HuH-7.5 (cell line): Measurements from ENCODE around the gene NUDT14.

ENCODE experiments used
- DNase-seq: peaks from one replicate; pipeline ENCODE4 v3.0.0; 2011; ENCODE audit warnings: low spot score

Gene NUDT14

GRCh38 chr14:105198588-105198987 lies 17.5 kb upstream of the NUDT14 start:
- no peak for DNase-seq

GRCh38 chr14:105197211-105197641 lies 16.1 kb upstream of the NUDT14 start:
- DNase-seq, result no peak

DNA sequence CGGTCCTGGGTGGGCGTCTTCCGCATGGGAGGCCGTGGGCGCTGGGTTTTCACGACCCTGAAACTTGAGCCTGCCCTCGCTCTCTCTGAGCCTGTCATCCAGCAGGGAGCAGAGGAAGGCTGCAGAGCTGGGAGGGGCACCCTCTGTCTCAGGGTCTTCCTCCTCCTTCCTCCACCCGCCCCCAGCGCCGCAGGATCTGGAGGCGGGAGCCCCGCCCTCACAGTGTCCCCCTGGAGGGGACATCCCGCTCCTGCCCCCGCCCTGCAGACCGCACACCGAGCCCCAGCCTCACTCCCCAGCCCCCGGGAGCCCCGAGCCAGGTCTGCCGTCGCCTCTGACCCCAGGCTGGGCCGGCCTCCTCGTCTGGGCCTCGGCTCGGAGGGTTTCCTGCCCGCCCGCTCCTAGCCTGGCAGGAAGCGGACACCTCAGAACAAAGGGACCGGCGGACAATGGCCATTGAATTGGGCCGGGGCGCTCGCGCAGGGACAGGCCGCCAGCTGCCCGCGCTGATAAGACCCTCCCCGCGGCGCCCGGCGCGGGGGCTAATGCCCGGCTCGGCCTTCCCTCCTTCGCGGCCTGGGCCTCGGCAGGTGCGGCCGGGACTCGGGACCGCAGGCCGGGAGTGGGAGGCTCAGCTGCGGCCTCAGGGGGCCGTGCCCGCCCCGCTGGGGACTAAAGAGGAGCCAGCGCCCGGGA lies 15.3 kb upstream of the NUDT14 start:
- DNase-seq, result no peak

GRCh38 chr14:105195522-105196264 lies 14.6 kb upstream of the NUDT14 start:
- no peak for DNase-seq

DNA sequence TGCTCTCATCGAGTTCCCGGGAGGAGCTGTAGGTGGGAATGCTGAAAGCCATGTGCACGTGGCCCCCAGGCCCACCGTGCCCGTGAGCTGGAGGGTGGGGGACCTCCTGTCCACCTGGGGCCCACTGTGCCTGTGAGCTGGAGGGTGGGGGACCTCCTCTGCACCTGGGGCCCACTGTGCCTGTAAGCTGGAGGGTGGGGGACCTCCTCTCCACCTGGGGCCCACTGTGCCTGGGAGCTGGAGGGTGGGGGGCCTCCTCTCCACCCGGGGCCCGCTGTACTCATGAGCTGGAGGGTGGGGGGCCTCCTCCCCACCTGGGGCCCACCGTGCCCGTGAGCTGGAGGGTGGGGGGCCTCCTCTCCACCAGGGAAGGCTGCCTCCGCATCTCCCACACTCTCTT lies 13.9 kb upstream of the NUDT14 start:
- no peak for DNase-seq

DNA sequence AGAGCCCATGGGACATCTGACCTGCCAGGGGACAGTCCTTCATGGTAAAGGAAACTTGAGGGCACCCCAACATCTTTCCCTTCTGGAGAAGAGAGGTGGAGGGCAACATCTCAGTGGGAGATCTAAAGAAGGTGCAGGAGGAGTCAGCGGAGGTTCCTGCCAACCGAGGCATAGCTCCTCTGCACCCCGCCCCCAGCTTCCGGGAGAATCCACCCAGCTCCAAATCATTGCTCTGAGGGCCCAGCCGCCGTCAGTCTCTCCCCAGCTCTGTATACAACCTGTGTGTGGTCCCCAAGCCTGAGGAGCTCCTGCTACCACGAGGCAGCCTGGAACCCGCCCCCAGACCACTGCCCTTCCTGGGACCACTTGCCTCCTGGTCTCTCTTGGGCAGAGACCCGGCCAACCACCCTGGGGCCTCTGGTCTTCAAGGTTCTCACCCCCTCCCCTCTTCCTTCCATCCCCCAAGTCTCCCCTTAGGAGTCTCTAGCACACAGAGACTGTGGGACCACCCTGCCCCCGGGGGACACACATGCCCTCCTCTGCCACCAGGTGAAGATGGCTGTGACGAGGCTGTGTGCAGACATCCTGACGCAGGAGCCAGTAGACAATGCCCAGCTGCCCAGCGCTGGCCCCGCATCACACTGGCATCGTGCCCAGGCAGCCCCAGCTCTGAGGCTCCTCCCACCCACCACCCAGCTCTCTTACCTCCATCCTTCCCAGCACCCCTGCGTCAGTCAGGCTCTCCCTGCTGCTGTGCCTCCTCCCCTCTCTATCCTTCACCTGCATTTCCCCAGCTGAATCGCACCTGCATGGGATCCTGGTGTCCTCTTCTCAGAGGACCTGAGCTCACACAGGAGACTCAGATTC lies 13.0 kb upstream of the NUDT14 start:
- no peak for DNase-seq

- no peak for DNase-seq
These were observed 12.0 kb upstream of the NUDT14 start for GRCh38 chr14:105192866-105193731.

DNA sequence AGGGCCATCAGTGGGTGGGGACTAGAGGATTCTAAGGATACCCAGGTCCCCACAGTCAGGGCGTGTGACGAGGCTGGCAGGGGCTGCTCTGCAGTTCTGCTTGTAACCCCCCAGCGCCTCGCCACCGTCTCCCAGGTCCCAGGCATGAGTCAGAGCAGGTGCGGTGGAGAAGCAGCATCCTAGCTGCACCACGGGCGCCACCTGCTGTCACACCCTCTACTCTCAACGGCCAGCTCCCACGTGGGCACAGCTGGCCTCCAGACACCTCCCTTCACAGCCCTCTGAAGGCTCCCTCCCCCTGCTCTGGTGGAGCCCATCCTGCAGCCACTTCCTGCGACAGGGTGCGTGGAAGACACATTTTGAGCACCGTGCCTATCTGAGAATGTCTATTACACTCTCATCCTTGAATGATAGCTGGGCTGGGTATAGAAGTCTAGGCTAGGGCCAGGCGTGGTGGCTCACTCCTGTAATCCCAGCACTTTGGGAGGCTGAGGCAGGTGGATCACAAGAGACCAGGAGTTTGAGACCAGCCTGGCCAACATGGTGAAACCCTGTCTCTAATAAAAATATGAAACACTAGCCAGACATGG lies 6.9 kb upstream of the NUDT14 start:
- DNase-seq, result no peak

DNA sequence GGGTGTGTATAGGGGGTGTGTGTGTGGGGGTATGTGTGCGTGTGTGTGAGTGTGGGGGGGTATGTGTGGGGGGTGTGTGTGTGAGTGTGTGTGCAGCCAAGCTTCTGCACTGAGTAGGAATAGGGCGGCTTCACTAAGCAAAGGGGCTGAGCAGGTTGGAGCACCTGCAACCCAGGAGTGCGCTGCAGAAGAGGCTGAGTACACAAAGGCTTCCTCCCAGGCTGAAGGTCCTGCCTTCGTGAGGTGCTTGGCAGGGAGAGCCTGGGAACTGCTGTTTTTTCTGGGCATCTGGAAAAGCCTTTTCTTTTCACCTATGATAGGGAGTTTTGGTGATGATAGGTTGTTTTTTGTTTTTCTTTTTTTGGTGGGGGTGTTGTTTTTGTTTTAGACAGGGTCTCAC lies 6.0 kb upstream of the NUDT14 start:
- DNase-seq, result no peak

DNA sequence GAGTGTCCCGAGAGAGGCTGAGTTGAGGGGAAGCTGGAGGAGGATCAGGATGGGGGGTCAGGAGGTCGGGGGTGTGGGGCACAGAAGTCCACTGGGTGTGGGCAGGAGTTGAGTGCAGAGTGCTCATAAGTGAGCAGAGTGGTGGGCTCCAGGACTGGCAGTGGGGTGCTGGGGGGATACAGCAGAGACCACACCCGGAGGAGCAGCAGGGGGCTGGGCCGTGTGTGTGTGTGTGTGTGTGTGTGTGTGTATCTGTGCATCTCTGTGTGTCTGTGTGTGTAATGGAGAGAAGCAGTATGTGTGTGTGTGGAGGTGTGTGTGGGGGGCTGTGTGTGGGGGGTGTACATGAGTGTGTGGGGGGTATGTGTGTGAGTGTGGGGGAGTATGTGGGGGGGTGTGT lies 4.9 kb upstream of the NUDT14 start:
- DNase-seq, result no peak

GRCh38 chr14:105185001-105185400 lies 3.9 kb upstream of the NUDT14 start:
- DNase-seq, result no peak

GRCh38 chr14:105184461-105184860 lies 3.3 kb upstream of the NUDT14 start:
- no peak for DNase-seq

DNA sequence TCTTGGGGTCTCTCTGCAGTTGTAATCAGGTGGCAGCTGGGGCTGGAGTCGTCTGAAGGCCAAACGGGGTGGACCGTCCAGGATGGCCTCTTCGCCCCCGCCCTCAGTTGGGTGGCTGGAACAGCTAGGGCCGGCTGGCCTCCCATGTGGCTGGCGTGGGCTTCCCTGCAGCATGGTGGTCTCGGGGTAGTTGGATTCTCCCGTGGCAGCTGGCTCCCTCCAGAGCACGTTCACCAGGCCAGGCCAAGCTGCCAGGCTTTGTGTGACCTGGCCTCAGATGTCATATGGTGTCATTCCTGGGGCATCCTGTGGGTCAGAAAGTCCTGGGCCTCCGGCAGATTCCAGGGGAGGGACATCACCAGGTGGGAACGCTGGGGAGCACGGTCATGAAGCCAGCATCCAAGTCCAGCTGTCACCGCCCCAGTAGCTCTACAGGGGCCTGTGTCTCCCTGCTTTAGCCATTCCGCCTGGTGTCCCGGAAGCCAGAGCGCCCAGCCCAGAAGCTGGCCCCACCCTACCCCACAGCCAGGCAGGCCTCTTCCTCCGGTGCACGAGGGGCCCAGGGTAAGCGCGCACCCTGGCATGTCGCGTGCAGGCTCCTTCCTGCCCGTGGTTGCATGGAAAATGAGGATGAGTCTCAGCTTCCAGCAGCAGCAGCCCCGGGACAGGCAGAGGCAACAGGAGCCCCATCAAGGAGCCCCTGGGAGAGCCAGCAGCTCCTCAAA lies 1.3 kb upstream of the NUDT14 start:
- no peak for DNase-seq

GRCh38 chr14:105181549-105182295 lies 610 bp upstream of the NUDT14 start:
- no peak for DNase-seq

GRCh38 chr14:105179191-105179590 lies 1.9 kb downstream of the NUDT14 start:
- DNase-seq, result no peak

GRCh38 chr14:105178868-105179140 lies 2.3 kb downstream of the NUDT14 start:
- no peak for DNase-seq

DNA sequence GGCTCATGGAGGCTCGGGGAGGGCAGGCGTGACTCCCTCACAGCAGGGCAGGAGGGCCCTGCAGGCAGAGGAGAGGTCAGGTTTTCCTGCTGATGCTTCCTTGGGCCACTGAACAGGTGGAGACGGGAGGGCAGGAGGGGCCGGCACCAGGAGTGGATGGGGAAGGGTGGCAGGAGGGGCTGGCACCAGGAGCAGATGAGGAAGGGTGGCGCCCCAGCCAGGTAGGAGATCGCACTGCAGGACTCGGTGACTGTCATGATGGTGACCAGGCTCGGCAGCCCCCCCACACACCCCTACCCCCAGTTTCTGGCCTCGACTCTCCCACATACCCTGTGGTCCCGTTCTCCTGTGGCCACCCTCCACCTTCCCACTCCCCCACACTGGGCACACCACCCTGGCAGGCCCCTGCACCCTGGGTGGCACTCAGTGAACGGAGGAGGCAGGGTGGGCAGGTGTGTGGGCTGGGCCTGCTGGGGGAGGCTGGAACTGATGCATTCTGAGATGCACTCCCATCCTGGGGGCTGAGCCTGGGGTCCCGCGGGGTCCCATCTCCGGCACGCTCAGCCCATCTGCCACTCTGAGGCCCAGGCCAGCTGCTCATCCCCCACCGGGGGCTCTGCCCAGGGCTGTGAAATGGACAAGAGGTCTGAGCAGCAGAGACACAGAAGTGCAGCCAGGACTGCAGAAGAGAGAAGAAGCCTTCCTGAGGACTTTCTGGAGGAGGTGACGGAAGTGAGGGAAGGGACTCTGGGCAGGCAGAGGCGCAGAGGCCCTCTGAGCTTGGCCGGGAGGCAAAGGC lies 2.8 kb downstream of the NUDT14 start:
- no peak for DNase-seq

GRCh38 chr14:105177082-105177481 lies 4.0 kb downstream of the NUDT14 start:
- no peak for DNase-seq

DNA sequence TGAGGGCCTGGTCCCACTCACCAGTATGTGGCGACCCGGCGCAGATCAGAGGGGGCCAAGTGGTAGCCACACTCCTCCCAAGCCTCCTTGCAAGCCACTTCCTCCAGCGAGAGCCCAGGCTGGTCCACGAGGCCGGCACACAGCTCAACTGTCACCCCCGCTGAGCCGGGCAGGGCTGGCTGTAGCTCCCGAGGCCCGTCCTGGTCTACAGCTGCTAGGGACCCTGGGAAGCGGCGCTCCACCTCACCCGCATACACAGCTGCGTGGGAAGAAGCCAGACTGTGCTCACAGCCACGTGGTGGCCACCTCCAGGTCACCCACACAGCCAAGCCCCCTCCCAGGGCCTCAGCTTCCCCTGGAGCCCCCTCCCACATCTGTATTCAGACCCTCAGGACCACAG lies 4.6 kb downstream of the NUDT14 start:
- no peak for DNase-seq
